ENCODE measurements around the gene XPOT. TPM values are rescaled to one million over a fixed set of nuclear protein-coding genes. Genes with fewer than 3 reads are reported as not detected.

Gene XPOT
- total and polyA plus RNA-seq, 4 donors = 21.1 to 65.7 (median 36.6) TPM

GRCh38 chr12:64392221-64392620, 12.0 kb upstream of the XPOT start:
- Histone ChIP-seq H3K27ac (ENCODE audit: low read depth in 1 of 2, low read length in 1 of 2) (no peak overlapping the region), H3K27me3 (ENCODE audit: control insufficient read depth in 3 of 3, insufficient read depth in 3 of 3, low read length in 2 of 3) (peaks cover 0 to 18% (median 17%) of the 10 kb centered on the region in 3 donors), H3K36me3 (ENCODE audit: control insufficient read depth in 4 of 4, insufficient read depth in 4 of 4, low read length in 4 of 4) (no peaks in the 10 kb centered on the region), H3K9me3 (ENCODE audit: control insufficient read depth in 4 of 4, insufficient read depth in 3 of 4, low read length in 3 of 4) (peaks cover 0 to 8% (median 0%) of the 10 kb centered on the region in 4 donors), H3K9ac (ENCODE audit: insufficient read depth in 1 of 2, low read length in 2 of 2) (no peak overlapping the region), H3K4me3 (no peak overlapping the region), H3K4me1 (ENCODE audit: control insufficient read depth in 5 of 5, insufficient read depth in 5 of 5, low read length in 5 of 5) (peaks cover 0 to 4% (median 0%) of the 10 kb centered on the region in 5 donors)
- 86 to 90% methylated on average over 3 of the region's 3 CpGs for WGBS, 2 donors
- TF ChIP-seq, protein P1, sequence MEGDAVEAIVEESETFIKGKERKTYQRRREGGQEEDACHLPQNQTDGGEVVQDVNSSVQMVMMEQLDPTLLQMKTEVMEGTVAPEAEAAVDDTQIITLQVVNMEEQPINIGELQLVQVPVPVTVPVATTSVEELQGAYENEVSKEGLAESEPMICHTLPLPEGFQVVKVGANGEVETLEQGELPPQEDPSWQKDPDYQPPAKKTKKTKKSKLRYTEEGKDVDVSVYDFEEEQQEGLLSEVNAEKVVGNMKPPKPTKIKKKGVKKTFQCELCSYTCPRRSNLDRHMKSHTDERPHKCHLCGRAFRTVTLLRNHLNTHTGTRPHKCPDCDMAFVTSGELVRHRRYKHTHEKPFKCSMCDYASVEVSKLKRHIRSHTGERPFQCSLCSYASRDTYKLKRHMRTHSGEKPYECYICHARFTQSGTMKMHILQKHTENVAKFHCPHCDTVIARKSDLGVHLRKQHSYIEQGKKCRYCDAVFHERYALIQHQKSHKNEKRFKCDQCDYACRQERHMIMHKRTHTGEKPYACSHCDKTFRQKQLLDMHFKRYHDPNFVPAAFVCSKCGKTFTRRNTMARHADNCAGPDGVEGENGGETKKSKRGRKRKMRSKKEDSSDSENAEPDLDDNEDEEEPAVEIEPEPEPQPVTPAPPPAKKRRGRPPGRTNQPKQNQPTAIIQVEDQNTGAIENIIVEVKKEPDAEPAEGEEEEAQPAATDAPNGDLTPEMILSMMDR (IDR thresholded peaks at IDR 0.05; ENCODE audit: control extremely low read depth, extremely low read depth) = no peak
- ATAC-seq (ENCODE audit: insufficient read depth, low FRiP score) (no peak), DNase-seq (peak in 1 of 3 donors; percentile 58)

- H3K36me3 ChIP-seq (ENCODE audit: control insufficient read depth in 4 of 4, insufficient read depth in 4 of 4, low read length in 4 of 4) = no peaks in the 10 kb centered on the region
- H3K27ac ChIP-seq (ENCODE audit: low read depth in 1 of 2, low read length in 1 of 2) = peak overlapping the region in 1 of 2 donors; percentile 12
- H3K4me3 ChIP-seq = no peak overlapping the region
- H3K27me3 ChIP-seq (ENCODE audit: control insufficient read depth in 3 of 3, insufficient read depth in 3 of 3, low read length in 2 of 3) = peaks cover 0 to 10% (median 10%) of the 10 kb centered on the region in 3 donors
- ATAC-seq (ENCODE audit: insufficient read depth, low FRiP score) = no peak
- TF ChIP-seq, protein P1 (IDR thresholded peaks at IDR 0.05; ENCODE audit: control extremely low read depth, extremely low read depth) = no peak
- H3K9me3 ChIP-seq (ENCODE audit: control insufficient read depth in 4 of 4, insufficient read depth in 3 of 4, low read length in 3 of 4) = peaks cover 0 to 1% (median 0%) of the 10 kb centered on the region in 4 donors
- peak in 2 of 3 donors; percentile 34 to 60 for DNase-seq
- 47 to 75% methylated on average over 2 of the region's 2 CpGs for WGBS, 2 donors
- no peak overlapping the region for H3K9ac ChIP-seq (ENCODE audit: insufficient read depth in 1 of 2, low read length in 2 of 2)
- no peaks in the 10 kb centered on the region for H3K4me1 ChIP-seq (ENCODE audit: control insufficient read depth in 5 of 5, insufficient read depth in 5 of 5, low read length in 5 of 5)
Measured at GRCh38 chr12:64395739-64396138, 8.5 kb upstream of the XPOT start.

DNA sequence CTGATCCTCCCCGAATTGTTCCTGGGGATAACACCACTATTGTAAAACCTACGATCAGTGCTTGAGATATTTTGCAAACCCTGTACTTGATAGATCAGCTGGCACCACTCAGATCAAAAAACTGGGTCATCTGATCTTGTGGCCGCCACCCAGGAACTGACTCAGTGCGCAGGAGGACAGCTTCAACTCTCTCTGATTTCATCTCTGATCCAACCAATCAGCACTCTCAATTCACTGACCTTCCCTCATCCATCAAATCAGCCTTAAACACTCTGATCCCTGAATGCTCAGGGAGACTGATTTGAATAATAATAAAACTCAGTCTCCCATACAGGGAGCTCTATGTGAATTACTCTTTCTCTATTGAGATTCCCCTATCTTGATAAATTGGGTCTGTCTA, 4.2 kb upstream of the XPOT start:
- TF ChIP-seq, protein P1 (IDR thresholded peaks at IDR 0.05; ENCODE audit: control extremely low read depth, extremely low read depth) = no peak
- Histone ChIP-seq H3K9me3 (ENCODE audit: control insufficient read depth in 4 of 4, insufficient read depth in 3 of 4, low read length in 3 of 4) (peaks cover 0 to 1% (median 0%) of the 10 kb centered on the region in 4 donors), H3K27me3 (ENCODE audit: control insufficient read depth in 3 of 3, insufficient read depth in 3 of 3, low read length in 2 of 3) (no peaks in the 10 kb centered on the region), H3K4me3 (no peak overlapping the region), H3K27ac (ENCODE audit: low read depth in 1 of 2, low read length in 1 of 2) (no peak overlapping the region), H3K4me1 (ENCODE audit: control insufficient read depth in 5 of 5, insufficient read depth in 5 of 5, low read length in 5 of 5) (no peaks in the 10 kb centered on the region), H3K36me3 (ENCODE audit: control insufficient read depth in 4 of 4, insufficient read depth in 4 of 4, low read length in 4 of 4) (no peaks in the 10 kb centered on the region), H3K9ac (ENCODE audit: insufficient read depth in 1 of 2, low read length in 2 of 2) (no peak overlapping the region)
- DNase-seq = no peak
- 59 to 73% methylated on average over 4 of the region's 4 CpGs for WGBS, 2 donors
- no peak for ATAC-seq (ENCODE audit: insufficient read depth, low FRiP score)

GRCh38 chr12:64402181-64402580, 2.0 kb upstream of the XPOT start:
- Histone ChIP-seq H3K4me1 (ENCODE audit: control insufficient read depth in 5 of 5, insufficient read depth in 5 of 5, low read length in 5 of 5) (peaks cover 0 to 3% (median 0%) of the 10 kb centered on the region in 5 donors), H3K9me3 (ENCODE audit: control insufficient read depth in 4 of 4, insufficient read depth in 3 of 4, low read length in 3 of 4) (no peaks in the 10 kb centered on the region), H3K27ac (ENCODE audit: low read depth in 1 of 2, low read length in 1 of 2) (no peak overlapping the region), H3K27me3 (ENCODE audit: control insufficient read depth in 3 of 3, insufficient read depth in 3 of 3, low read length in 2 of 3) (no peaks in the 10 kb centered on the region), H3K36me3 (ENCODE audit: control insufficient read depth in 4 of 4, insufficient read depth in 4 of 4, low read length in 4 of 4) (no peaks in the 10 kb centered on the region), H3K4me3 (no peak overlapping the region), H3K9ac (ENCODE audit: insufficient read depth in 1 of 2, low read length in 2 of 2) (no peak overlapping the region)
- no peak for ATAC-seq (ENCODE audit: insufficient read depth, low FRiP score)
- no peak for DNase-seq
- TF ChIP-seq, protein P1 (IDR thresholded peaks at IDR 0.05; ENCODE audit: control extremely low read depth, extremely low read depth) = no peak
- WGBS, 2 donors = 91 to 94% methylated on average over 5 of the region's 5 CpGs

Data from lung (tissue), 12 donors.